ENCODE measurements around the gene TNNI3K.

DNA sequence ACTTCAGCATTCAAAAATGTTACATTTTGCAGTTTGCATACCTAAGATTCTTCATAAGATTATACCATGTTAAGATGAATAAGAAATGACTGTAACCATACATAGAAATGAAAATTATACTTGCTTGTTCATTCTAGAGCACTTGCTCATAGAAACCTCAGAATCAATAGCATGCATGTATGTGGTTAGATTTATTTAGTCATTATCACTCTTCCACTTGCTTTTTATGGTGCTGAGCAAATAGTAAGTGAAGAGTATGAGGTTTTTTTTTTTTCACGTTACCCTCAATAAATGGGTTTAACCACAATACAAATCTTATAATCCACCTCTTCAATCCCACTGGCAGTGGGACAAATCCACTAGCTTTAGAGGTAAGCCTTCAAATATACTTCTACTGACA, 192.5 kb downstream of the TNNI3K start:
- TF ChIP-seq ZNF274 (IDR thresholded peaks at IDR 0.05; ENCODE audit: low read depth, low read length) (no peak), YY1 (IDR thresholded peaks at IDR 0.05; ENCODE audit: insufficient read depth, insufficient read length) (no peak), SUZ12 (IDR thresholded peaks at IDR 0.05; ENCODE audit: extremely low read depth, insufficient read depth, insufficient read length) (no peak)
